Measurements from ENCODE around the gene FBXW7.
A peak's percentile ranks its signal among the peaks of the same experiment; 100 is the strongest.

Gene FBXW7

DNA sequence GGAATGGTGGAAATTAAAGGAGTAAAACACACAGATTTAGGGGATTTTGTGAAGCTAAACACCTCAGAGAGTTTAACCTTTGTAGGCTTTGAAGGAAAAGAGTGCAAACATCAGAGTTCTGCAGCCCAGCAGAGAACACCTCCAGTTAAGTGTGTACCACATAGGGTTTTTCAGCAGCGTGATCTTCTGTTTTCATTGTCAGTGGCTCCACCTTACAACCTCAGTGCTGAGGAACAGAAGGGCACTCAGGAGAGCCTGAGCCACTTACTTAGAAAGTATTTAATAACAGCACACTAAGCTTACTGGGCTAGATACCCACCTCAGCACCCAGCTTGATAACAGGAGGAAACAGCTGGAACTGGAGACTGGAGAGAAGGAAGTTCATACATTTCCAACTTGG is 2.0 kb upstream of the FBXW7 start:
- TF ChIP-seq ZBTB8A (tag by site-specific recombination; IDR thresholded peaks at IDR 0.05) (no peak), ZNF423 (tag by site-specific recombination; IDR thresholded peaks at IDR 0.05) (no peak), ZIC2 (tag by site-specific recombination; IDR thresholded peaks at IDR 0.05) (no peak), ZNF391 (tag by site-specific recombination; IDR thresholded peaks at IDR 0.05; ENCODE audit: borderline replicate concordance, low read depth) (no peak), ZNF416 (tag by site-specific recombination; IDR thresholded peaks at IDR 0.05) (no peak), SP2 (tag by site-specific recombination; IDR thresholded peaks at IDR 0.05) (no peak), ZNF791 (tag by site-specific recombination; IDR thresholded peaks at IDR 0.05) (no peak), ZBTB17 (tag by site-specific recombination; IDR thresholded peaks at IDR 0.05) (no peak), ZNF223 (tag by site-specific recombination; IDR thresholded peaks at IDR 0.05) (no peak), ATF2 (tag by site-specific recombination; IDR thresholded peaks at IDR 0.05; ENCODE audit: low read depth) (no peak), PATZ1 (tag by site-specific recombination; IDR thresholded peaks at IDR 0.05) (no peak)
- H3K36me3 ChIP-seq (ENCODE audit: control insufficient read depth in 2 of 2, insufficient read depth in 1 of 2, low read length in 2 of 2), result peaks cover 0 to 18% of the 10 kb centered on the region in 2 experiments; a peak in 2 of 3 replicates
- no peak overlapping the region for H3K27ac ChIP-seq (ENCODE audit: extremely low read depth, low read depth, low read length)
- H3K4me1 ChIP-seq (ENCODE audit: control insufficient read depth, insufficient read depth, low read length), result peaks cover 4% of the 10 kb centered on the region; the same call in 1 of the 2 replicates
- ChIA-PET POLR2A (no interaction called here), CTCF (interaction anchor here (1.2 to 4.8 kb wide), 2 partner anchors 37 to 84 kb away, joined by 4 to 25 read pairs; no protein-coding TSS in a partner anchor)
- no peak overlapping the region for H3K4me3 ChIP-seq (ENCODE audit: low read depth, low read length)
- no peaks in the 10 kb centered on the region for H3K9me3 ChIP-seq (ENCODE audit: control insufficient read depth, insufficient read depth, low read depth, low read length)

- Histone ChIP-seq H3K4me3 (ENCODE audit: low read depth, low read length) (peak overlapping the region; percentile 81), H3K4me1 (ENCODE audit: control insufficient read depth, insufficient read depth, low read length) (peaks cover 4% of the 10 kb centered on the region; the same call in 1 of the 2 replicates), H3K9me3 (ENCODE audit: control insufficient read depth, insufficient read depth, low read depth, low read length) (no peaks in the 10 kb centered on the region), H3K27ac (ENCODE audit: extremely low read depth, low read depth, low read length) (peak overlapping the region; percentile 91), H3K36me3 (ENCODE audit: control insufficient read depth in 2 of 2, insufficient read depth in 1 of 2, low read length in 2 of 2) (peaks cover 0 to 18% of the 10 kb centered on the region in 2 experiments; a peak in 2 of 3 replicates)
- ChIA-PET CTCF (interaction anchor here (0.6 to 4.8 kb wide), 3 partner anchors 36 to 51 kb away, joined by 3 to 25 read pairs (median 3); no protein-coding TSS in a partner anchor), POLR2A (interaction anchor here (0.7 to 1.7 kb wide), 6 partner anchors 12 to 54 kb away, joined by 3 to 6 read pairs (median 4); no protein-coding TSS in a partner anchor)
- peak; percentile 4; the same call in 1 of the 2 replicates for TF ChIP-seq ZSCAN30 (tag by site-specific recombination; IDR thresholded peaks at IDR 0.05)
- 0 out of 2 replicates have a peak, but pooled peaks have one; percentile 43 for TF ChIP-seq ZNF2 (tag by site-specific recombination; IDR thresholded peaks at IDR 0.05)
- TF ChIP-seq ZNF146 (tag by site-specific recombination; IDR thresholded peaks at IDR 0.05), result no peak
- TF ChIP-seq, protein P1, sequence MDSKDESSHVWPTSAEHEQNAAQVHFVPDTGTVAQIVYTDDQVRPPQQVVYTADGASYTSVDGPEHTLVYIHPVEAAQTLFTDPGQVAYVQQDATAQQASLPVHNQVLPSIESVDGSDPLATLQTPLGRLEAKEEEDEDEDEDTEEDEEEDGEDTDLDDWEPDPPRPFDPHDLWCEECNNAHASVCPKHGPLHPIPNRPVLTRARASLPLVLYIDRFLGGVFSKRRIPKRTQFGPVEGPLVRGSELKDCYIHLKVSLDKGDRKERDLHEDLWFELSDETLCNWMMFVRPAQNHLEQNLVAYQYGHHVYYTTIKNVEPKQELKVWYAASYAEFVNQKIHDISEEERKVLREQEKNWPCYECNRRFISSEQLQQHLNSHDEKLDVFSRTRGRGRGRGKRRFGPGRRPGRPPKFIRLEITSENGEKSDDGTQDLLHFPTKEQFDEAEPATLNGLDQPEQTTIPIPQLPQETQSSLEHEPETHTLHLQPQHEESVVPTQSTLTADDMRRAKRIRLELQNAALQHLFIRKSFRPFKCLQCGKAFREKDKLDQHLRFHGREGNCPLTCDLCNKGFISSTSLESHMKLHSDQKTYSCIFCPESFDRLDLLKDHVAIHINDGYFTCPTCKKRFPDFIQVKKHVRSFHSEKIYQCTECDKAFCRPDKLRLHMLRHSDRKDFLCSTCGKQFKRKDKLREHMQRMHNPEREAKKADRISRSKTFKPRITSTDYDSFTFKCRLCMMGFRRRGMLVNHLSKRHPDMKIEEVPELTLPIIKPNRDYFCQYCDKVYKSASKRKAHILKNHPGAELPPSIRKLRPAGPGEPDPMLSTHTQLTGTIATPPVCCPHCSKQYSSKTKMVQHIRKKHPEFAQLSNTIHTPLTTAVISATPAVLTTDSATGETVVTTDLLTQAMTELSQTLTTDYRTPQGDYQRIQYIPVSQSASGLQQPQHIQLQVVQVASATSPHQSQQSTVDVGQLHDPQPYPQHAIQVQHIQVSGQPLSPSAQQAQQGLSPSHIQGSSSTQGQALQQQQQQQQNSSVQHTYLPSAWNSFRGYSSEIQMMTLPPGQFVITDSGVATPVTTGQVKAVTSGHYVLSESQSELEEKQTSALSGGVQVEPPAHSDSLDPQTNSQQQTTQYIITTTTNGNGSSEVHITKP (tag by site-specific recombination; IDR thresholded peaks at IDR 0.05), result peak; percentile 79
- TF ChIP-seq ZBTB17 (tag by site-specific recombination; IDR thresholded peaks at IDR 0.05), result 0 out of 2 replicates have a peak, but pooled peaks have one; percentile 33
- TF ChIP-seq SCRT2 (tag by site-specific recombination; IDR thresholded peaks at IDR 0.05), result 0 out of 2 replicates have a peak, but pooled peaks have one; percentile 7
- TF ChIP-seq ZNF514 (tag by site-specific recombination; IDR thresholded peaks at IDR 0.05), result no peak
- TF ChIP-seq KLF1 (tag by site-specific recombination; IDR thresholded peaks at IDR 0.05), result peak; percentile 22
- peak; percentile 90 for TF ChIP-seq ZNF335 (tag by site-specific recombination; conservative IDR thresholded peaks at IDR 0.05)
- TF ChIP-seq ZBTB8A (tag by site-specific recombination; IDR thresholded peaks at IDR 0.05), result no peak
- peak; percentile 79 for TF ChIP-seq ZNF600 (tag by site-specific recombination; IDR thresholded peaks at IDR 0.05)
- TF ChIP-seq HOXD13 (CRISPR knock-in tag; IDR thresholded peaks at IDR 0.05; ENCODE audit: borderline replicate concordance), result no peak
- TF ChIP-seq ZNF24 (tag by site-specific recombination; IDR thresholded peaks at IDR 0.05), result peak; percentile 100
Observed at GRCh38 chr4:152536545-152537182, 772 bp upstream of the FBXW7 start.
